PC-3 (cell line): ENCODE data around the gene TBPL1.

ENCODE experiments used
- EZH2 ChIP-seq: fragments of 300-600 bp; sonication (generic); IDR thresholded peaks from one replicate; pipeline ENCODE4 v1.6.1; 2017; ENCODE audit warnings: antibody characterized with exemption, mild to moderate bottlenecking, low read length; ENCODE audit not compliant: unreplicated experiment
- TF ChIP-seq, protein P1 (sequence below): fragments of 300-600 bp; sonication (generic); conservative IDR thresholded peaks from 2 replicates; pipeline ENCODE4 v1.5.1; 2017; ENCODE audit warnings: antibody characterized with exemption, low read depth, mild to moderate bottlenecking, low read length

DNA sequence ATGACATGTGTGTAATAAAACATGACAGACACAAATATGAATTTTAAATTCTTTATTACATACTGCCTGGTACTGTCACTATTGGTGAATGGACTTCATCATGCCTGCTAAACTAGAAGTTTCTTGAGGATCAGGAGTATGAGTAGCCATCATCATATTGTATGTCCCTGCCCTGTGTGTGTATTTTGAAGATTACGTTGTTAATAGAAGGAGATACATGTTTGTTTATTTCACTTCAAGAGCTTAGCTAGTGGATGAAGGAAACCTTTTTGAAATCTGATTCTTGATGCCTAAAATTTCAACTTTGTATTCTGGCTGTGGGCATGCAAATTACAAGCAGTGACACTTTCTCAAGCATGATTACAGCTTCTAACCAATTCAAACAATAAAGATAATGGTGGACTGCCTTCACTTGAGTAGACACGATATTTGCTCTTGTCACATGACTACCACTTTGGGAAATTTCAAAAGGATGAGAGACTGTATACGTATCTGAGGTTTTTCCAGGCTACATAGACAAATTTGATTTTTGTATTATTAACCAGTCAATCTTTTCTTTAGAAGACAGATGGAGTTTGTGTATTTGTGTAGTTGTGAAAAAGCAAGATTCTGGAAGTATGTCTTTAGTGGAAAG, 3.5 kb downstream of the TBPL1 start:
- TF ChIP-seq, protein P1, sequence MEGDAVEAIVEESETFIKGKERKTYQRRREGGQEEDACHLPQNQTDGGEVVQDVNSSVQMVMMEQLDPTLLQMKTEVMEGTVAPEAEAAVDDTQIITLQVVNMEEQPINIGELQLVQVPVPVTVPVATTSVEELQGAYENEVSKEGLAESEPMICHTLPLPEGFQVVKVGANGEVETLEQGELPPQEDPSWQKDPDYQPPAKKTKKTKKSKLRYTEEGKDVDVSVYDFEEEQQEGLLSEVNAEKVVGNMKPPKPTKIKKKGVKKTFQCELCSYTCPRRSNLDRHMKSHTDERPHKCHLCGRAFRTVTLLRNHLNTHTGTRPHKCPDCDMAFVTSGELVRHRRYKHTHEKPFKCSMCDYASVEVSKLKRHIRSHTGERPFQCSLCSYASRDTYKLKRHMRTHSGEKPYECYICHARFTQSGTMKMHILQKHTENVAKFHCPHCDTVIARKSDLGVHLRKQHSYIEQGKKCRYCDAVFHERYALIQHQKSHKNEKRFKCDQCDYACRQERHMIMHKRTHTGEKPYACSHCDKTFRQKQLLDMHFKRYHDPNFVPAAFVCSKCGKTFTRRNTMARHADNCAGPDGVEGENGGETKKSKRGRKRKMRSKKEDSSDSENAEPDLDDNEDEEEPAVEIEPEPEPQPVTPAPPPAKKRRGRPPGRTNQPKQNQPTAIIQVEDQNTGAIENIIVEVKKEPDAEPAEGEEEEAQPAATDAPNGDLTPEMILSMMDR: no peak
- TF ChIP-seq EZH2: no peak
